CD4-positive, CD25-positive, alpha-beta regulatory T cell (primary cell): ENCODE results near the gene NOTUM. TPM values are rescaled to one million over a fixed set of nuclear protein-coding genes. Genes with fewer than 3 reads are reported as not detected.

Experiments
- ATAC-seq, 2 donors: fragments of 150-1000 bp; cut with Tn5 transposase; one replicate each; pipeline ENCODE4 v1.10.0; 2021; ENCODE audit warnings: low read depth in 2 of 2, moderate number of reproducible peaks in 2 of 2, moderate library complexity in 1 of 2
- DNase-seq, 3 donors: peaks; one replicate each; pipeline versions ENCODE4 v3.0.0 to v3.0.0-alpha.2; 2012 to 2022; ENCODE audit warnings: mixed read lengths in 1 of 3
- H3K27ac ChIP-seq: one replicate; pipeline ENCODE4 v1.7.0; 2013; ENCODE audit warnings: mild to moderate bottlenecking, low read length; ENCODE audit not compliant: insufficient read depth, poor library complexity, severe bottlenecking
- H3K27me3 ChIP-seq: one replicate; pipeline ENCODE4 v1.7.0; 2013; ENCODE audit warnings: low read length; ENCODE audit not compliant: control insufficient read depth, insufficient read depth
- H3K36me3 ChIP-seq: one replicate; pipeline ENCODE4 v1.7.0; 2013; ENCODE audit warnings: mild to moderate bottlenecking, low read length, moderate library complexity; ENCODE audit not compliant: control insufficient read depth, insufficient read depth
- H3K4me1 ChIP-seq: 2 replicates; pipeline ENCODE4 v1.7.0; 2013; ENCODE audit warnings: mild to moderate bottlenecking, low read length; ENCODE audit not compliant: insufficient read depth, control insufficient read depth, poor library complexity, severe bottlenecking
- H3K4me3 ChIP-seq: one replicate; pipeline ENCODE4 v1.7.0; 2013; ENCODE audit warnings: low read depth, mild to moderate bottlenecking, low read length, moderate library complexity
- H3K9me3 ChIP-seq, 2 experiments: 1 replicate in 1 of 2; 2 replicates in 1 of 2; pipeline ENCODE4 v1.7.0; 2013; ENCODE audit warnings: low read length in 2 of 2, mild to moderate bottlenecking in 1 of 2, moderate library complexity in 1 of 2; ENCODE audit not compliant: control insufficient read depth in 2 of 2
- H3K27ac Mint-ChIP-seq, 3 donors: one replicate each; pipeline ENCODE4 v1.8.0; 2020 to 2022; ENCODE audit warnings: mild to moderate bottlenecking in 3 of 3, mixed read lengths in 3 of 3, moderate library complexity in 2 of 3
- H3K27me3 Mint-ChIP-seq: one replicate; pipeline ENCODE4 v1.8.0; 2022; ENCODE audit warnings: mild to moderate bottlenecking, mixed read lengths
- H3K36me3 Mint-ChIP-seq: one replicate; pipeline ENCODE4 v1.8.0; 2020; ENCODE audit warnings: mixed read lengths
- H3K4me1 Mint-ChIP-seq, 4 donors: one replicate each; pipeline ENCODE4 v1.8.0; 2020 to 2022; ENCODE audit warnings: mixed read lengths in 4 of 4, mild to moderate bottlenecking in 1 of 4
- H3K4me3 Mint-ChIP-seq, 4 donors: one replicate each; pipeline ENCODE4 v1.8.0; 2020 to 2022; ENCODE audit warnings: mild to moderate bottlenecking in 4 of 4, mixed read lengths in 4 of 4, moderate library complexity in 3 of 4
- H3K9me3 Mint-ChIP-seq, 7 donors: one replicate each; pipeline ENCODE4 v1.8.0; 2020 to 2022; ENCODE audit warnings: mixed read lengths in 7 of 7, mild to moderate bottlenecking in 3 of 7, moderate library complexity in 2 of 7
- polyA plus RNA-seq, 4 donors: library from polyadenylated mRNA; unstranded; fragments of 300-500 nt; fragmentation: Illumina TruSeq; gene quantifications; one replicate each; pipeline ENCODE4 v1.2.3, GENCODE V29; 2021
- total RNA-seq: library from RNA; stranded (reverse); gene quantifications from one replicate; pipeline ENCODE4 v1.2.3, GENCODE V29; 2022

Gene NOTUM
- total and polyA plus RNA-seq, 5 donors from 2014 or later = 0.09 to 0.17 TPM; not detected in 3

DNA sequence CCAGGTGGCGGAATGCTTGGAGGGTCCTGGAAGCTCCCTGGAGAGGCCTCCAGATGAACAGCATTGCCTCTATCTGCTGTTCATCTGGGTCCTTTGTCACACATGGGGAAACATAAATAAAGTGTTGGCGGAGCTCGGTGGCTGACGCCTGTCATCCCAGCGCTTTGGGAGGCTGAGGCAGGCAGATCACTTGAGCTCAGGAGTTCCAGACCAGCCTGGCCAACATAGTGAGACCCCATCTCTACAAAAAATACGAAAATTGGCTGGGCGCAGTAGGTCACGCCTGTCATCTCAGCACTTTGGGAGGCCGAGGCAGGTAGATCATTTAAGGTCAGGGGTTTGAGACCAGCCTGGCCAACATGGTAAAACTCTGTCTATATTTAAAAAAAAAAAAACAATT is 16.1 kb downstream of the NOTUM start:
- Mint-ChIP-seq H3K4me3 (no peak overlapping the region), H3K4me1 (no peaks in the 10 kb centered on the region), H3K36me3 (no peaks in the 10 kb centered on the region), H3K27me3 (peaks cover 7% of the 10 kb centered on the region), H3K9me3 (peaks cover 0 to 1% (median 0%) of the 10 kb centered on the region in 7 donors), H3K27ac (peak overlapping the region in 1 of 3 donors; percentile 43)
- H3K27ac ChIP-seq = no peak overlapping the region
- H3K4me1 ChIP-seq = no peaks in the 10 kb centered on the region
- ATAC-seq (no peak), DNase-seq (no peak)
- no peaks in the 10 kb centered on the region for H3K9me3 ChIP-seq
- no peaks in the 10 kb centered on the region for H3K36me3 ChIP-seq
- no peaks in the 10 kb centered on the region for H3K27me3 ChIP-seq
- no peak overlapping the region for H3K4me3 ChIP-seq

DNA sequence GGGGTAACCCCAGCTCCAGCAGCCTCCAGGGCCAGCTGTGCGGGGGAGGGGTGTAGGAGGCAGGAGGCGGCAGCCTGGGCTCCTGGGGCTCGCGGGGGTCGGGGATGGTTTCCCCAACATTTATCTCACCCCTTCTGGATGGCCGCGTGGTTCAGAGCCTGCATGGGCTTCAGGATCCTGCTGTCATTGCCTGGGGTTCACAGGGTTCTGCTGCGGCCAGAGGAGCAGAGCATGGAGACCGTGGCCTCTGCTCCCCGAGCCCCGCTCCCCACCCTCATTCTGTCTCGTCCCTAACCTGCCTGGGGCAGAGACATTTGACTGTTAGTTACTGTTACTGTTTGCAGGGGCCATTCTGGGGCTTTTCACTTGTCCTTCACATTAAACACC is 18.8 kb downstream of the NOTUM start:
- H3K36me3 ChIP-seq = no peaks in the 10 kb centered on the region
- Mint-ChIP-seq H3K36me3 (no peaks in the 10 kb centered on the region), H3K27me3 (peaks cover 7% of the 10 kb centered on the region), H3K27ac (no peak overlapping the region), H3K4me1 (peaks cover 0 to 10% (median 0%) of the 10 kb centered on the region in 4 donors), H3K4me3 (no peak overlapping the region), H3K9me3 (peaks cover 0 to 1% (median 0%) of the 10 kb centered on the region in 7 donors)
- no peaks in the 10 kb centered on the region for H3K27me3 ChIP-seq
- ATAC-seq (no peak), DNase-seq (no peak)
- peaks cover 5% of the 10 kb centered on the region for H3K4me1 ChIP-seq
- no peak overlapping the region for H3K4me3 ChIP-seq
- H3K9me3 ChIP-seq = no peaks in the 10 kb centered on the region
- H3K27ac ChIP-seq = no peak overlapping the region

DNA sequence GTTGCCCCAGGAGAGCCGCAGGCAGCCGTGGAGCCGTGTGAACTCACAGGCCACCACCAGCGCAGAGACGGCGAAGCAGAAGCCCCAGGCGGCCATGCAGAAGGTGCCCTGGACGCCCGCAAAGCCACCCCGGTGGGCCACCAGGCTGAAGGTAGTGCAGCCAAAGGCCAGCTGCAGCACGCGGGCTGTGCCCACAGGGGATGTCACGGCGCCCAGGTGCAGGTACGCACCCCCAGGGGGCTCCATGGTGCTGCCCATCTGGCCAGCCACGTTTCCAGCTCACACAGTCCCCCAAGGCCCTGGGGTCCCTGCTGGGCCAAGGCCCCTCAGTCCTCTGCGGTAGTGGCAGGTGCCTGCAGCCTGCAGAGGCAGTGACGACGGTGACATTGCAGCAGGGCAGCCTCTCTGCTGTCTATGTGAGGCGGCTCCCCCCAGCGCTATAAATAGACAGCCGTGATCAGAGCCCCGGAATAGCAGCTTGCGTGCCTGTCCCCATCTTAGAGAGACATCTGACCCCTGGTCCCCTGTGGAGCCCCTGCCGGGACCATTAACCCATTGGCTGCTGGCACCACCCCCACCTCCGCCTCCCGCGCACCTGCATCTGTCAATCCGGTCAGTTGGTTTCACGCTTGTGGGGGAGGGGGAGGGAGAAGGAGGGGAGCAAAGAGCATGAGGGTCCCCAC is 19.4 kb downstream of the NOTUM start:
- Histone ChIP-seq H3K4me3 (no peak overlapping the region), H3K36me3 (no peaks in the 10 kb centered on the region), H3K4me1 (peaks cover 10% of the 10 kb centered on the region), H3K27ac (no peak overlapping the region), H3K27me3 (no peaks in the 10 kb centered on the region), H3K9me3 (no peaks in the 10 kb centered on the region)
- H3K9me3 Mint-ChIP-seq = peaks cover 0 to 1% (median 0%) of the 10 kb centered on the region in 7 donors
- peaks cover 7% of the 10 kb centered on the region for H3K27me3 Mint-ChIP-seq
- no peaks in the 10 kb centered on the region for H3K36me3 Mint-ChIP-seq
- peaks cover 0 to 11% (median 0%) of the 10 kb centered on the region in 4 donors for H3K4me1 Mint-ChIP-seq
- no peak for ATAC-seq
- DNase-seq = no peak
- H3K4me3 Mint-ChIP-seq = no peak overlapping the region
- H3K27ac Mint-ChIP-seq = no peak overlapping the region

DNA sequence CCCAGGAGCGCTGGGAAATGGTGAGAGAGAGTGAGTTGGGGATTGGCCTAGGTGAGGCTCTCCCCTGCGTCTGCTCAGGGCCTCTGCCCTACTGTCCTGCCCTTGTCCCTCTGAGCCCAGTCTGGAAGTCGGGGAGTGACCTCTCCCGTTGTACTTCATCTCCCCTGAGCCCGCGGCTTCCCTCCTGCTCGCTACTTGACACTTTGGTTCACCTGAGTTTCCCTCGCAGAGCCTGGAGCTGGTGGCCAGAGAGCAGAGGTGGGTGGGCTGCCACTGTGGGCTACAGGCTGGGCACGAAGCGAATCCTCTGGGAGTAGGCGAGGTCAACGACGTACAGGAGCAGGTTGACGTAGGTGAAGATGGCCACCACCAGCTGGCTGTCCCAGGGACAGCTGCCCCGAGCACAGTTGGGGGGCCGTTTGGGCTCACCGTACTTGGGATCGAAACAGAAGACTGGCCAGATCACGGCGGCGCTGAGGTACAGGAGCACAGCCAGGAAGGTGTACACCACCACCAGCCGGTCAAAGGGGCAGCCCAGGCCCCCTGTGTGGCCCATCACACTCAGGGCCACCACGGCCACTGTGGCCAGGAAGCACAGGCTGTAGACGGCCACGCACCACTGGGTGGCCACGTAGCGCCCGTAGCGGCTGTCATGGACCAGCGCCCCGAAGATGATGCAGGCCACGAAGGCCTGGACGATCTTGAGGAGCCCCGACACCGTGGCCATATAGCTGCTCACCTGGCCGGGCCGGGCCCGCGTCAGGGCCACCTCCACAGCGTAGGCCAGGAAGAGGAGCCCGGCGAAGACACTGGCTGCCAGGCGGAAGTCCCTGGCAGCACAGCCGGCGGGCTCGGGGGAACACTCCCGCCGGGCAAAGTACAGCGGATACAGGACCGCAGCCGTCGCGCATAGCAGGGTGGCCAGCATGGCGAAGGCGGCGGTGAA is 20.2 kb downstream of the NOTUM start:
- DNase-seq (no peak), ATAC-seq (no peak)
- H3K27me3 ChIP-seq = no peaks in the 10 kb centered on the region
- Mint-ChIP-seq H3K27ac (no peak overlapping the region), H3K36me3 (no peaks in the 10 kb centered on the region), H3K4me3 (peak overlapping the region in 1 of 4 donors; percentile 36), H3K27me3 (peaks cover 7% of the 10 kb centered on the region), H3K4me1 (peaks cover 0 to 17% (median 0%) of the 10 kb centered on the region in 4 donors), H3K9me3 (peaks cover 0 to 1% (median 0%) of the 10 kb centered on the region in 7 donors)
- H3K4me1 ChIP-seq = peaks cover 12% of the 10 kb centered on the region
- H3K36me3 ChIP-seq = no peaks in the 10 kb centered on the region
- no peak overlapping the region for H3K27ac ChIP-seq
- H3K4me3 ChIP-seq = no peak overlapping the region
- no peaks in the 10 kb centered on the region for H3K9me3 ChIP-seq

DNA sequence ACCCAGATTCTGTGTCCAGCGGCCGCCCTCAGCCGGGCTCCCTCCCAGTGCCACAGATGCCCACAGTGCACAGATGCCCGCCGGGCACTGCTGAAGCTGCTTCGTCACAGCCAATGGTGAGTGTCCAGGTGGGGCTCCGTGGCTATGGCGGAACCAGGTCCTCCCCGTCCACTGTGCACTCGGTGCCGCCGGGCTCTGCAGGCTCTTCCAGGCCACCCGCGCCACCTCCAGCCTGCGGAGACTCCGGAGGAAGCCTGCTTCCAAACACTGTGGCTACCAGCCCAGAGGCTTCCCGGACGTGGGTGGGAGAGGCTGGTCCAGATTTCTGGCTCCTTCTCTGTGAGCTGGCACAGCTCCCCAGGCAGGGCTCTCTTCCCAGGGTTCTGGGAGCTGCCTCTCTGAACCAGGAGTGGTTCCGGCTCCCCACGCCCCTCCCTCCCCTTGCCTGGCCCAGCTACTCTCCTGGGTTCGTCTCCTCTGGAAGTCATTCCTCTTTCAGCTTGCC is 21.1 kb downstream of the NOTUM start:
- no peaks in the 10 kb centered on the region for H3K27me3 ChIP-seq
- H3K9me3 ChIP-seq = no peaks in the 10 kb centered on the region
- H3K4me3 ChIP-seq = no peak overlapping the region
- H3K27ac Mint-ChIP-seq = no peak overlapping the region
- peaks cover 12% of the 10 kb centered on the region for H3K4me1 ChIP-seq
- peak overlapping the region in 1 of 4 donors; percentile 36 for H3K4me3 Mint-ChIP-seq
- no peaks in the 10 kb centered on the region for H3K36me3 Mint-ChIP-seq
- no peak for DNase-seq
- H3K27ac ChIP-seq = no peak overlapping the region
- no peaks in the 10 kb centered on the region for H3K36me3 ChIP-seq
- H3K9me3 Mint-ChIP-seq = peaks cover 0 to 1% (median 0%) of the 10 kb centered on the region in 7 donors
- peaks cover 0 to 20% (median 0%) of the 10 kb centered on the region in 4 donors for H3K4me1 Mint-ChIP-seq
- no peak for ATAC-seq
- H3K27me3 Mint-ChIP-seq = peaks cover 7% of the 10 kb centered on the region

DNA sequence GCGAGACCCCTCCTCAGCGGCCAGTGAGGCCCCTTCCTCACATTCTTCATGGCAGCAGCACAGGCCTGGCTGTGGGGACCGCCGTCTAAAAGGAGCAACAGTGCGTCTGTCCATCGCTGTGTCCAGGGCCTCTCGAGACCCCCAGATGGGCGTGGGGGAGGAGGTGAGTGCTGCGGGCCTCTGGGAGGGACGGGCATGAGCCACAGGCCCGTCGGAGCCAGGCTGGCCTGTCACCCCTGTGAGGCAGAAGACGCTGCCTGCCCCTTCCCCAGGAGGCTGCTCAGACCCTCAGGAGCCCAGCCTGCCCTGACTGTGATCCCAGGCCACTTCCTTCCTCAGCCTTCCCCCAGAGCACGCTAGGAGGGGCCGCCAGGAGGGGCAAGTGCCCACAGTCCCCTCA is 21.8 kb downstream of the NOTUM start:
- Mint-ChIP-seq H3K36me3 (no peaks in the 10 kb centered on the region), H3K9me3 (peaks cover 0 to 1% (median 0%) of the 10 kb centered on the region in 7 donors), H3K27ac (no peak overlapping the region), H3K27me3 (peaks cover 7% of the 10 kb centered on the region), H3K4me1 (peaks cover 0 to 20% (median 0%) of the 10 kb centered on the region in 4 donors), H3K4me3 (peak overlapping the region in 1 of 4 donors; percentile 21)
- H3K27me3 ChIP-seq = no peaks in the 10 kb centered on the region
- H3K9me3 ChIP-seq = no peaks in the 10 kb centered on the region
- no peak for DNase-seq
- peaks cover 12% of the 10 kb centered on the region for H3K4me1 ChIP-seq
- ATAC-seq = no peak
- no peaks in the 10 kb centered on the region for H3K36me3 ChIP-seq
- H3K27ac ChIP-seq = no peak overlapping the region
- H3K4me3 ChIP-seq = no peak overlapping the region

DNA sequence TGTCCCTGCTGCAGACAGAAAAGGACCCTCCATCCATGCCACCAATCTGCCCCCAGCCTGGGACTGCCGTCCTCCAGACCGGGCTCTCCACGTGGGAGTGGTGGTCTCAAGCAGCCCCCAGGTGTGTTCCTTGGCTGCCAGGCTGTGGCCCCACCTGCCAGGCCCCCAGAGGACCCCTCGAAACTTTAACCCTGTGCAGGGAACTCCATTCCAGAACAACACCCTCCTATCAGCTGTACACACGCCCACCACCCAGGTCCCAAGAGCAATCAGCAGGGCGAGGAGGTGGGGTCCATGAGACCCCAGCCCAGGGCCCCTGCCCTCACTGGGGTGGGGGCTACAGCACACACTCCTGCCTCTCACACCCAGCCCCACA is 25.3 kb downstream of the NOTUM start:
- Mint-ChIP-seq H3K27me3 (peaks cover 16% of the 10 kb centered on the region), H3K4me3 (peak overlapping the region; percentile 34 to 50 (median 48)), H3K4me1 (peaks cover 0 to 20% (median 0%) of the 10 kb centered on the region in 4 donors), H3K27ac (no peak overlapping the region), H3K36me3 (no peaks in the 10 kb centered on the region), H3K9me3 (peaks cover 0 to 3% (median 0%) of the 10 kb centered on the region in 7 donors)
- H3K36me3 ChIP-seq = no peaks in the 10 kb centered on the region
- H3K9me3 ChIP-seq = no peaks in the 10 kb centered on the region
- peaks cover 12% of the 10 kb centered on the region for H3K4me1 ChIP-seq
- H3K4me3 ChIP-seq = no peak overlapping the region
- no peak for ATAC-seq
- no peak for DNase-seq
- H3K27me3 ChIP-seq = no peaks in the 10 kb centered on the region
- no peak overlapping the region for H3K27ac ChIP-seq
